Measurements from ENCODE around the gene S1PR4.

- TF ChIP-seq HMGXB3 (CRISPR knock-in tag; IDR thresholded peaks at IDR 0.05; ENCODE audit: borderline replicate concordance), result no peak
- no peak for TF ChIP-seq CTCF (CRISPR knock-in tag; IDR thresholded peaks at IDR 0.05)
- no peak for TF ChIP-seq BRF2 (CRISPR knock-in tag; IDR thresholded peaks at IDR 0.05)
Measured at GRCh38 chr19:3207461-3208242, 29.1 kb downstream of the S1PR4 start.

Data from HepG2 (cell line).